Measurements from ENCODE around the gene OR2G6. TPM values are rescaled to one million over a fixed set of nuclear protein-coding genes. Genes with fewer than 3 reads are reported as not detected.
"Not testable (repeated sequence)": the region's sequence is repeated elsewhere in the genome, so short reads cannot be mapped to it uniquely, and the experiment has no call there.

Gene OR2G6
- total RNA-seq, 4 donors from 2014 or later, result not detected

GRCh38 chr1:248521856-248522255 lies 14.0 kb downstream of the OR2G6 start:
- intact Hi-C loops (cut with DNase I; ENCODE audit: low total_unique reads), result no loop called here
- 85 to 88% methylated on average over 12 of the region's 12 CpGs for WGBS, 2 donors
- TF ChIP-seq CTCF (IDR thresholded peaks at IDR 0.05) (no peak), POLR2A (IDR thresholded peaks at IDR 0.05) (no peak)
- no peak overlapping the region for H3K4me3 ChIP-seq (ENCODE audit: low read depth, poor library complexity, severe bottlenecking)
- DNase-seq (ENCODE audit: low spot score in 2 of 2), result no peak

- DNase-seq (ENCODE audit: low spot score in 2 of 2); intact Hi-C loops (cut with DNase I; ENCODE audit: low total_unique reads); H3K4me3 ChIP-seq (ENCODE audit: low read depth, poor library complexity, severe bottlenecking): not testable (repeated sequence)
These were observed 29.6 kb downstream of the OR2G6 start for GRCh38 chr1:248537449-248537848.

- intact Hi-C loops (cut with DNase I; ENCODE audit: low total_unique reads); DNase-seq (ENCODE audit: low spot score in 2 of 2); H3K4me3 ChIP-seq (ENCODE audit: low read depth, poor library complexity, severe bottlenecking): not testable (repeated sequence)
- WGBS, 2 donors, result no CpG with 5 or more reads among the region's 2 CpGs
These were observed 39.5 kb downstream of the OR2G6 start for GRCh38 chr1:248547383-248547782.

- DNase-seq (ENCODE audit: low spot score in 2 of 2); intact Hi-C loops (cut with DNase I; ENCODE audit: low total_unique reads); H3K4me3 ChIP-seq (ENCODE audit: low read depth, poor library complexity, severe bottlenecking): not testable (repeated sequence)
- no CpG with 5 or more reads among the region's 6 CpGs for WGBS, 2 donors
These were observed 43.2 kb downstream of the OR2G6 start for GRCh38 chr1:248551027-248551426.

GRCh38 chr1:248562672-248563071 lies 54.8 kb downstream of the OR2G6 start, which contains the start of gene OR2T29:
Gene OR2T29, minus strand, starts transcription at chr1:248562772. Its CDS starts 3,281 bp downstream, at chr1:248559491.
- WGBS, 2 donors, result 60 to 90% methylated on average over 1 of the region's 3 CpGs
- H3K4me3 ChIP-seq (ENCODE audit: low read depth, poor library complexity, severe bottlenecking); intact Hi-C loops (cut with DNase I; ENCODE audit: low total_unique reads); DNase-seq (ENCODE audit: low spot score in 2 of 2): not testable (repeated sequence)

- H3K4me3 ChIP-seq (ENCODE audit: low read depth, poor library complexity, severe bottlenecking); DNase-seq (ENCODE audit: low spot score in 2 of 2); intact Hi-C loops (cut with DNase I; ENCODE audit: low total_unique reads): not testable (repeated sequence)
- WGBS, 2 donors, result 71 to 75% methylated on average over 11 of the region's 11 CpGs
These were observed 57.9 kb downstream of the OR2G6 start for GRCh38 chr1:248565530-248566373.

GRCh38 chr1:248569049-248569448 lies 61.2 kb downstream of the OR2G6 start:
- WGBS, 2 donors, result 25 to 50% methylated on average over 2 of the region's 2 CpGs
- H3K4me3 ChIP-seq (ENCODE audit: low read depth, poor library complexity, severe bottlenecking); DNase-seq (ENCODE audit: low spot score in 2 of 2); intact Hi-C loops (cut with DNase I; ENCODE audit: low total_unique reads): not testable (repeated sequence)

GRCh38 chr1:248570811-248571210 lies 62.9 kb downstream of the OR2G6 start:
- 80 to 84% methylated on average over 3 of the region's 3 CpGs for WGBS, 2 donors
- DNase-seq (ENCODE audit: low spot score in 2 of 2); intact Hi-C loops (cut with DNase I; ENCODE audit: low total_unique reads); H3K4me3 ChIP-seq (ENCODE audit: low read depth, poor library complexity, severe bottlenecking): not testable (repeated sequence)

GRCh38 chr1:248572049-248572448 lies 64.2 kb downstream of the OR2G6 start:
- H3K4me3 ChIP-seq (ENCODE audit: low read depth, poor library complexity, severe bottlenecking); intact Hi-C loops (cut with DNase I; ENCODE audit: low total_unique reads); DNase-seq (ENCODE audit: low spot score in 2 of 2): not testable (repeated sequence)
- no CpG with 5 or more reads among the region's 1 CpG for WGBS, 2 donors

- H3K4me3 ChIP-seq (ENCODE audit: low read depth, poor library complexity, severe bottlenecking); intact Hi-C loops (cut with DNase I; ENCODE audit: low total_unique reads); DNase-seq (ENCODE audit: low spot score in 2 of 2): not testable (repeated sequence)
- WGBS, 2 donors, result 79 to 83% methylated on average over 6 of the region's 8 CpGs
These were observed 66.0 kb downstream of the OR2G6 start for GRCh38 chr1:248573856-248574255.

GRCh38 chr1:248574657-248575056 lies 66.8 kb downstream of the OR2G6 start, which contains the start of gene OR2T34:
Gene OR2T34, minus strand, starts transcription at chr1:248574757. Its CDS starts 0 bp downstream, at chr1:248574757.
- intact Hi-C loops (cut with DNase I; ENCODE audit: low total_unique reads); H3K4me3 ChIP-seq (ENCODE audit: low read depth, poor library complexity, severe bottlenecking); DNase-seq (ENCODE audit: low spot score in 2 of 2): not testable (repeated sequence)
- WGBS, 2 donors, result 75 to 91% methylated on average over 3 of the region's 3 CpGs

All from lower leg skin (tissue), 4 donors.